GM04503 (cell line): ENCODE measurements around the gene DOCK2.

Source experiments
- DNase-seq: peaks from one replicate; pipeline ENCODE4 v3.0.0-alpha.2; 2012; ENCODE audit warnings: low read depth

The DOCK2 gene

DNA sequence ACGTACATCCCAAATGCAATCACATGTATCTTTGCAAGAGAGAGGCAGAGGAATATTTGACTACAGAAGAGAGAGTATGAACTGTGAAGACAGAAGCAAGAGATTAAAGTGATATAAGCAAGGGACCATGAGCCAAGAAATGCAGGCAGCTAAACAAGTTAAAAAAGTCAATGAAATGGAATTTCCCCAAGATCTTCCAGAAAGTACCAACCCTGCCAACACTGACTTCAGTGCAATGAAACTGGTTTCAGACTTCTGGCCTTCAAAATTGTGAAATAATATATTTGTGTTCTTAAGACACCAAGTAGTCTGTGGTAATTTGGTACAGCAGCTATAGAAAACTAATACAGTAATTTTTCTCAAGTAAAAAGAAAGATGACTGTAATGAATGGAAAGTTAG lies 489.6 kb downstream of the DOCK2 start:
- DNase-seq = no peak

DNA sequence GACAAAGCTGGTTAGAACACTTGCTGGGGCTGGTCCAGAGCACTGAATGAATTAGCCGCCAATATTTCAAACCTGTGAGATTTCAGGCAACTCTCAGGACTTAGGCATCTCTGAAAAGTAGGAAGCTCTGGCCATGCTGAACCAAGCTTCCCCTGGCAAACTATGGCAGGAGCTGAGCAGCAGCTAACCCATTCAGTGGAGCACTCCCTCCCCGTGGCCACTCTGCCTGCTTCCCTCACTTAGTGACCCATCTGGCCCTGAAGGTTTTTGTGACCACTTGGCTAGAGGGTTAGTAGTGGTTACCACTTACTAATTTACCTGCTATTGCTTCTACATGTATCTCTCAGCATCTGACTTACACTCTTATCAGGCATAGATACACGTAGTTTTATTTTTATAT lies 494.2 kb downstream of the DOCK2 start:
- DNase-seq = no peak

DNA sequence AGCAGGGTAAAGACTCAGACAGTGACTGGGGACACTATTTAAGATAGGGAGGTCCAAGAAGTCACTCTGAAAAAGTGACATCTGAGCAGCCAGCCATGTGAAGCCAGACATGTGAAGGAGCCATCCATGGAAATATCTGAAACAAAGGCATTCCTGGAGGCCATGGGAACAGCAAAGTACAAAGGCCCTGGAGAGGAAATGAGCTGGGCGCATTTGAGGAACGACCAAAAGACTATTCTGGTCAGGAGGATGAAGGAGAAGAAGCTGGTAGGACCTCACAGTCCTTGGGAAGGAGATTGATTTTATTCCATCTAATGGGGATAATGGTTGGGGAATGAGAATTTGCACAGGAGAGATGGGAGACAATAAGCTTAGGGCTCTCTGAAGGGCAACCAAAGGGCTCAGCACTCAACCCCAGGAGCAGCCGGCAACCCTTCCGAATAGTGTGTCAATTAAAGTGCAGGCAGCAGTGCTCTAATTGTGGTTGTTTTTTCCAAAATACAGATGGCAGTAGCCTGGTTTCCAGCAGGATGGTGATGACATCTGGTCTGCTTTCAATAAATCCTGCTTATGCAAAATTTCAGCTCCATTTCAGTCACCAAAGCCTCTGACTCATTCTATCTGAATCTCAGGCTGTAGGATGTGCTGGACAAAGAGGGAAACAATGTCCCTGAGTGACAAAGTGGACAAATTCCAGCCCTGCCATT lies 495.3 kb downstream of the DOCK2 start:
- peak; percentile 67 for DNase-seq
